HG02870 (cell line): ENCODE results near the gene SCN4B.

Experiments
- ATAC-seq: cut with Tn5 transposase; IDR thresholded peaks from one replicate; pipeline ENCODE4 v1.9.1; 2021; ENCODE audit warnings: mild to moderate bottlenecking, moderate library complexity; ENCODE audit not compliant: unreplicated experiment

The SCN4B gene

GRCh38 chr11:118135051-118135795, 17.4 kb downstream of the SCN4B start:
- ATAC-seq = no peak

- no peak for ATAC-seq
Measured at GRCh38 chr11:118133816-118134215, 18.8 kb downstream of the SCN4B start.

- no peak for ATAC-seq
Measured at GRCh38 chr11:118132385-118133151, 20.1 kb downstream of the SCN4B start.

- ATAC-seq = no peak
Measured at GRCh38 chr11:118129471-118130172, 23.0 kb downstream of the SCN4B start.

- ATAC-seq = no peak
Measured at GRCh38 chr11:118128721-118129470, 23.7 kb downstream of the SCN4B start.

- no peak for ATAC-seq
Measured at GRCh38 chr11:118128310-118128709, 24.3 kb downstream of the SCN4B start.

GRCh38 chr11:118126082-118126838, 26.4 kb downstream of the SCN4B start:
- ATAC-seq = no peak

- ATAC-seq = no peak
Measured at GRCh38 chr11:118124929-118125535, 27.6 kb downstream of the SCN4B start.

- ATAC-seq = no peak
Measured at GRCh38 chr11:118120793-118121192, 31.8 kb downstream of the SCN4B start.

GRCh38 chr11:118117790-118118601, 34.6 kb downstream of the SCN4B start:
- no peak for ATAC-seq

GRCh38 chr11:118115048-118115447, 37.6 kb downstream of the SCN4B start:
- no peak for ATAC-seq

- no peak for ATAC-seq
Measured at GRCh38 chr11:118114266-118114665, 38.4 kb downstream of the SCN4B start.

- no peak for ATAC-seq
Measured at GRCh38 chr11:118112711-118113430, 39.8 kb downstream of the SCN4B start.

GRCh38 chr11:118111744-118112035, 40.9 kb downstream of the SCN4B start:
- no peak for ATAC-seq

GRCh38 chr11:118111019-118111743, 41.4 kb downstream of the SCN4B start:
- ATAC-seq = no peak

GRCh38 chr11:118109231-118109630, 43.4 kb downstream of the SCN4B start:
- ATAC-seq = no peak

- no peak for ATAC-seq
Measured at GRCh38 chr11:118108513-118108912, 44.1 kb downstream of the SCN4B start.

- ATAC-seq = no peak
Measured at GRCh38 chr11:118106789-118107335, 45.8 kb downstream of the SCN4B start.
